ENCODE data around the gene UST.

DNA sequence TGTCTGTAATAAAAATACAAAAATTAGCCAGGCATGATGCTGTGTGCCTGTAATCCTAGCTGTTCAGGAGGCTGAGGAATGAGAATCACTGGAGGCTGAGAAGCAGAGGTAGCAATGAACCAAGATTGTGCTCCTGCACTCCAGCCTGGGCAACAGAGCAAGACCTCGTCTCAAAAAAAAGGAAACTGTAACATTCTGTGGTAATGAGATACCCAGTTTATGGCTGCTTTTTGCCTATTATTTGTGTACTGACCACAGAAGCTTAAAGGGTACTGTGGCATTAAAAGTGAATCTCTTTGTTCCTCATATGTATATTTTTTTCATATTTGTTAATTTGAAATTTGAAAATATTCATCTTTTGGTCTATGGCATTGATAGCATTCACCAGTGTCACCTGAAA, 185.4 kb downstream of the UST start:
- TF ChIP-seq, protein P1, sequence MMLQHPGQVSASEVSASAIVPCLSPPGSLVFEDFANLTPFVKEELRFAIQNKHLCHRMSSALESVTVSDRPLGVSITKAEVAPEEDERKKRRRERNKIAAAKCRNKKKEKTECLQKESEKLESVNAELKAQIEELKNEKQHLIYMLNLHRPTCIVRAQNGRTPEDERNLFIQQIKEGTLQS (CRISPR knock-in tag; conservative IDR thresholded peaks at IDR 0.05), result no peak
- TF ChIP-seq, protein P2, sequence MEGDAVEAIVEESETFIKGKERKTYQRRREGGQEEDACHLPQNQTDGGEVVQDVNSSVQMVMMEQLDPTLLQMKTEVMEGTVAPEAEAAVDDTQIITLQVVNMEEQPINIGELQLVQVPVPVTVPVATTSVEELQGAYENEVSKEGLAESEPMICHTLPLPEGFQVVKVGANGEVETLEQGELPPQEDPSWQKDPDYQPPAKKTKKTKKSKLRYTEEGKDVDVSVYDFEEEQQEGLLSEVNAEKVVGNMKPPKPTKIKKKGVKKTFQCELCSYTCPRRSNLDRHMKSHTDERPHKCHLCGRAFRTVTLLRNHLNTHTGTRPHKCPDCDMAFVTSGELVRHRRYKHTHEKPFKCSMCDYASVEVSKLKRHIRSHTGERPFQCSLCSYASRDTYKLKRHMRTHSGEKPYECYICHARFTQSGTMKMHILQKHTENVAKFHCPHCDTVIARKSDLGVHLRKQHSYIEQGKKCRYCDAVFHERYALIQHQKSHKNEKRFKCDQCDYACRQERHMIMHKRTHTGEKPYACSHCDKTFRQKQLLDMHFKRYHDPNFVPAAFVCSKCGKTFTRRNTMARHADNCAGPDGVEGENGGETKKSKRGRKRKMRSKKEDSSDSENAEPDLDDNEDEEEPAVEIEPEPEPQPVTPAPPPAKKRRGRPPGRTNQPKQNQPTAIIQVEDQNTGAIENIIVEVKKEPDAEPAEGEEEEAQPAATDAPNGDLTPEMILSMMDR (IDR thresholded peaks at IDR 0.05), result no peak
- TF ChIP-seq MXD4 (CRISPR knock-in tag; IDR thresholded peaks at IDR 0.05; ENCODE audit: borderline replicate concordance), result no peak
- TF ChIP-seq, protein P3, sequence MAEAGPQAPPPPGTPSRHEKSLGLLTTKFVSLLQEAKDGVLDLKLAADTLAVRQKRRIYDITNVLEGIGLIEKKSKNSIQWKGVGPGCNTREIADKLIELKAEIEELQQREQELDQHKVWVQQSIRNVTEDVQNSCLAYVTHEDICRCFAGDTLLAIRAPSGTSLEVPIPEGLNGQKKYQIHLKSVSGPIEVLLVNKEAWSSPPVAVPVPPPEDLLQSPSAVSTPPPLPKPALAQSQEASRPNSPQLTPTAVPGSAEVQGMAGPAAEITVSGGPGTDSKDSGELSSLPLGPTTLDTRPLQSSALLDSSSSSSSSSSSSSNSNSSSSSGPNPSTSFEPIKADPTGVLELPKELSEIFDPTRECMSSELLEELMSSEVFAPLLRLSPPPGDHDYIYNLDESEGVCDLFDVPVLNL (CRISPR knock-in tag; IDR thresholded peaks at IDR 0.05; ENCODE audit: borderline replicate concordance, low read depth), result no peak

All from WTC11 (cell line).